ENCODE measurements around the gene CDC34.

Gene CDC34

DNA sequence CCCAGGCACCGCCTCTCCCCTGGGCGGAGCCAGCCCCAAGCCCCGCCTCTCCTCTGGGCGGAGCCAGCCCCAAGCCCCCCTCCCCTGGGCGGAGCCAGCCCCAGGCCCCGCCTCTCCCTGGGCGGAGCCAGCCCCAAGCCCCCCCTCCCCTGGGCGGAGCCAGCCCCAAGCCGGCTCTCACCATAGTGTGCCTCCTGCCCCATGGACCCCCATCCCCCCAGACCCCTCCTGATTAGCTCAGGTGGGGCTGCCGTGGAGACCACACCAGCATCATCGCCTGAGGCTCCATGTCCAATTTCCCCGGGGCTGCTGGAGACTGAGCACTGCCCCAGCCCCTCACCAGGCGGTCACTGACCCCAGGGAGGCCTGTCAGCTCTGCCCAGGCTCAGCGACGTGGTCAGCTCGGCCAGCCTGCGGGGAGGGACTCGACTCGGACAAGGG lies 39.4 kb upstream of the CDC34 start:
- no peak overlapping the region for H3K27ac ChIP-seq (ENCODE audit: low read length)
- no peak overlapping the region for H2AFZ ChIP-seq (ENCODE audit: low read depth, low read length)
- peaks cover 11% of the 10 kb centered on the region for H3K79me2 ChIP-seq (ENCODE audit: insufficient read depth, low read length)
- DNase-seq (no peak), ATAC-seq (ENCODE audit: insufficient read depth, low read depth) (no peak)
- H3K36me3 ChIP-seq (ENCODE audit: insufficient read depth, low read length): no peaks in the 10 kb centered on the region; the same call in 1 of the 2 replicates
- peaks cover 27% of the 10 kb centered on the region for H3K4me1 ChIP-seq (ENCODE audit: insufficient read depth, low read length)
- no peaks in the 10 kb centered on the region for H3K27me3 ChIP-seq (ENCODE audit: insufficient read depth, low read length, poor library complexity)
- H3K4me2 ChIP-seq (ENCODE audit: insufficient read depth, low read length): no peak overlapping the region
- no peak for TF ChIP-seq EZH2 (IDR thresholded peaks at IDR 0.05; ENCODE audit: borderline replicate concordance, low read depth, low read length, severe bottlenecking)
- TF ChIP-seq, protein P1, sequence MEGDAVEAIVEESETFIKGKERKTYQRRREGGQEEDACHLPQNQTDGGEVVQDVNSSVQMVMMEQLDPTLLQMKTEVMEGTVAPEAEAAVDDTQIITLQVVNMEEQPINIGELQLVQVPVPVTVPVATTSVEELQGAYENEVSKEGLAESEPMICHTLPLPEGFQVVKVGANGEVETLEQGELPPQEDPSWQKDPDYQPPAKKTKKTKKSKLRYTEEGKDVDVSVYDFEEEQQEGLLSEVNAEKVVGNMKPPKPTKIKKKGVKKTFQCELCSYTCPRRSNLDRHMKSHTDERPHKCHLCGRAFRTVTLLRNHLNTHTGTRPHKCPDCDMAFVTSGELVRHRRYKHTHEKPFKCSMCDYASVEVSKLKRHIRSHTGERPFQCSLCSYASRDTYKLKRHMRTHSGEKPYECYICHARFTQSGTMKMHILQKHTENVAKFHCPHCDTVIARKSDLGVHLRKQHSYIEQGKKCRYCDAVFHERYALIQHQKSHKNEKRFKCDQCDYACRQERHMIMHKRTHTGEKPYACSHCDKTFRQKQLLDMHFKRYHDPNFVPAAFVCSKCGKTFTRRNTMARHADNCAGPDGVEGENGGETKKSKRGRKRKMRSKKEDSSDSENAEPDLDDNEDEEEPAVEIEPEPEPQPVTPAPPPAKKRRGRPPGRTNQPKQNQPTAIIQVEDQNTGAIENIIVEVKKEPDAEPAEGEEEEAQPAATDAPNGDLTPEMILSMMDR (IDR thresholded peaks at IDR 0.05; ENCODE audit: borderline replicate concordance, extremely low read depth, low read length, poor library complexity, severe bottlenecking): no peak
- H3K9me3 ChIP-seq (ENCODE audit: insufficient read depth, low read length, severe bottlenecking): no peaks in the 10 kb centered on the region
- H3K4me3 ChIP-seq (ENCODE audit: low read depth in 1 of 2, low read length in 2 of 2): no peak overlapping the region
- no peaks in the 10 kb centered on the region for H4K20me1 ChIP-seq (ENCODE audit: insufficient read depth, low read length)
- no peak overlapping the region for H3K9ac ChIP-seq (ENCODE audit: low read depth, low read length)

DNA sequence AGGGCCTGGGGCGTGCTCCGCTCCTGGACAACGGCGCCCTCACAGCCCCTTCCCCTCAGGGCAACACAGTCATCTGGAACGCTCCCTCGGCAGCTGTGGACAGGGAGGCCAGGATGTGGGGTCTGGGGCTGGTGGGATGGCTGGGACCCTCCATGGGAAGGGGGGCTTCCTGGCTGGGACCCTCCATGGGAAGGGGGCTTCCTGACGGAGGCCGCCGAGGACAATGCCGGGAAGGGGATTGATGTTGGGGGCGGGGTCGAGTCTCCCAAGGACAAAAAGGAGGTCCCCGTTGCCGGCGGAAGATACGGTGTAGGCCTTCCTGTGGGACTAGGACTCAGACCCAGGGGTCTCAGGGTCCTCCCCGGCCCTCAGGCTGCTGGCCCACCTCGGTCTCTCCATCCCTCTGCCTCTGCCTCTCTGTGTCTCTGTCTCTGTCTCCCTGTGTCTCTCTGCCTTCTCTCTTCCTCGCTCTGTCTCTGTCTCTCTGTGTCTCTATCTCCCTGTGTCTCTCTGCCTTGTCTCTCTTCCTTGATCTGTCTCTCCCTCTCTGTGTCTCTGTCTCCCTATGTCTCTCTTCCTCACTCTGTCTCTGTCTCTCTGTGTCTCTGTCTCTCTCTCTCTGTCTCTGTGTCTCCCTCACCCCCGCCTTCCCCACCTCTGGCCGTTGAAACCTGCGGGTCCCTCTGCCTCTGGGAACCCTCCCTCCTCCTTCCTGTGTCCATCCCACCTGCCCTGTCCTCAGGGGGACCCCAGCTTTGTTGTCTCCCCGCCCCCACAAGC lies 38.0 kb upstream of the CDC34 start:
- H3K79me2 ChIP-seq (ENCODE audit: insufficient read depth, low read length): peaks cover 8% of the 10 kb centered on the region
- no peak overlapping the region for H3K9ac ChIP-seq (ENCODE audit: low read depth, low read length)
- H3K4me1 ChIP-seq (ENCODE audit: insufficient read depth, low read length): peaks cover 13% of the 10 kb centered on the region
- H2AFZ ChIP-seq (ENCODE audit: low read depth, low read length): no peak overlapping the region
- H3K4me3 ChIP-seq (ENCODE audit: low read depth in 1 of 2, low read length in 2 of 2): no peak overlapping the region
- no peak overlapping the region for H3K4me2 ChIP-seq (ENCODE audit: insufficient read depth, low read length)
- TF ChIP-seq, protein P1 (IDR thresholded peaks at IDR 0.05; ENCODE audit: borderline replicate concordance, extremely low read depth, low read length, poor library complexity, severe bottlenecking): no peak
- TF ChIP-seq EZH2 (IDR thresholded peaks at IDR 0.05; ENCODE audit: borderline replicate concordance, low read depth, low read length, severe bottlenecking): no peak
- no peaks in the 10 kb centered on the region for H4K20me1 ChIP-seq (ENCODE audit: insufficient read depth, low read length)
- H3K27ac ChIP-seq (ENCODE audit: low read length): no peak overlapping the region
- no peaks in the 10 kb centered on the region for H3K9me3 ChIP-seq (ENCODE audit: insufficient read depth, low read length, severe bottlenecking)
- DNase-seq (no peak), ATAC-seq (ENCODE audit: insufficient read depth, low read depth) (no peak)
- no peaks in the 10 kb centered on the region for H3K27me3 ChIP-seq (ENCODE audit: insufficient read depth, low read length, poor library complexity)
- H3K36me3 ChIP-seq (ENCODE audit: insufficient read depth, low read length): no peaks in the 10 kb centered on the region; the same call in 1 of the 2 replicates

DNA sequence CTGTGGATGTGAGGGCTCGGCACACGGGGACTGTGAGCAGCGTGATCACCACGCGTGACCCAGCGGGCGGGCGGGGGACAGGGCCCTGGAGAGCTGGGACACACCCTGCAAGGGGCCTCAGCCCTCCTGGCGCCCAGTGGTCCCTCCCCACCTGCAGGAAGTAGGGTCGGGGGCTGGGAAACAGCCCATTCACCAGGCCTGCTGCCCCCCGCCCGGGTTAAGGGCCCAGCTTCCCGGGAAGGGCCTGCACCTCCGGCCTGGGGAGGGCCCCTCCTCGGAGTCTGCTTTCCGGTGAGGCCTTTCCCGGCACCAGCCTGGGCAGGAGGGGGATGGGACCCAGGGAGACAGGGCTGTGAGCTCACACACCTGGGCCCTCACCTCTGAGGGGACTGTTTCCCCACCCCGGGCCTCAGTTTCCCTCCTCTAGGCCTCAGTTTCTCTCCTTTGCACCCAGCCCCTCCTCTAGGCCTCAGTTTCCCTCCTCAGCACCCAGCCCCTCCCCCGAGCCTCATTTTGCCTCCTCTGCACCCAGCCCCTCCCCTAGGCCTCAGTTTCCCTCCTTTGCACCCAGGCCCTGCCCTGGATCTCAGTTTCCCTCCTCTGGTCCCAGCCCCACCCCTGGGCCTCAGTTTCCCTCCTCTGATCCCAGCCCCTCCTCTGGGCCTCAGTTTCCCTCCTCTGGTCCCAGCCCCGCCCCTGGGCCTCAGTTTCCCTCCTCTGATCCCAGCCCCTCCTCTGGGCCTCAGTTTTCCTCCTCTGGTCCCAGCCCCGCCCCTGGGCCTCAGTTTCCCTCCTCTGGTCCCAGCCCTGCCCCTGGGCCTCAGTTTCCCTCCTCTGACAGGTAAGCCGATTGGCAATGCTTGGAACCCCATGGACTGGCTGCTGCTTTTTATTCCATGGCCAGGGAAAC lies 37.1 kb upstream of the CDC34 start:
- peaks cover 12% of the 10 kb centered on the region for H3K4me1 ChIP-seq (ENCODE audit: insufficient read depth, low read length)
- no peaks in the 10 kb centered on the region for H3K27me3 ChIP-seq (ENCODE audit: insufficient read depth, low read length, poor library complexity)
- no peak overlapping the region for H3K4me2 ChIP-seq (ENCODE audit: insufficient read depth, low read length)
- no peak for ATAC-seq (ENCODE audit: insufficient read depth, low read depth)
- H3K9ac ChIP-seq (ENCODE audit: low read depth, low read length): no peak overlapping the region
- H4K20me1 ChIP-seq (ENCODE audit: insufficient read depth, low read length): no peaks in the 10 kb centered on the region
- H3K79me2 ChIP-seq (ENCODE audit: insufficient read depth, low read length): peaks cover 4% of the 10 kb centered on the region
- H2AFZ ChIP-seq (ENCODE audit: low read depth, low read length): no peak overlapping the region
- no peak overlapping the region for H3K4me3 ChIP-seq (ENCODE audit: low read depth in 1 of 2, low read length in 2 of 2)
- TF ChIP-seq, protein P1 (IDR thresholded peaks at IDR 0.05; ENCODE audit: borderline replicate concordance, extremely low read depth, low read length, poor library complexity, severe bottlenecking): no peak
- no peak for TF ChIP-seq EZH2 (IDR thresholded peaks at IDR 0.05; ENCODE audit: borderline replicate concordance, low read depth, low read length, severe bottlenecking)
- H3K9me3 ChIP-seq (ENCODE audit: insufficient read depth, low read length, severe bottlenecking): no peaks in the 10 kb centered on the region
- no peak for DNase-seq
- no peaks in the 10 kb centered on the region; the same call in 1 of the 2 replicates for H3K36me3 ChIP-seq (ENCODE audit: insufficient read depth, low read length)
- H3K27ac ChIP-seq (ENCODE audit: low read length): no peak overlapping the region

Data from DND-41 (cell line).